ENCODE measurements around the gene ARHGAP20.

ARHGAP20 gene

GRCh38 chr11:110711776-110712658 is at the start of gene ARHGAP20:
TSS of gene ARHGAP20 (minus strand) at chr11:110712437. CDS start at chr11:110712231, 206 bp downstream.
- DNase-seq (ENCODE audit: low read depth in 4 of 4, low spot score in 1 of 4): peak in 2 of 4 experiments; percentile 14 to 47

DNA sequence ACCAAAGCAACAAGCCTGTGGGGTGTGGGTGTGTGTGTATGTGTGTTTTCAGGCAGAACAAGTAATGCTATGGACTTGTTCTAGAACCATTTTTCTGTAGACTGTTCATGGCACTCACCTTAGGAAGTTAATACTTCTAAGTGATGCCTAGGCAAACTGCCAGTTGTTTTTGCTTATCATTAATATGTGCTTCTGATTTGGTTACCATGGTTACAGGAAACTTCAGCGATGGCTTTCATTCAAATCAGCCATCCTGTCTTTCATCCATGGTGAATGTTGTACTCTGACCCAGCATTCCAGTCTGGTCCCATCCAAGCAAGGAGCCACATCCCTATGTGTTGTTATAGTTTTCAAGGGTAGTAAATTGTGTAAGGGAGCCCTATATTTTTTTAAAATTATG is 49.8 kb upstream of the ARHGAP20 start:
- DNase-seq (ENCODE audit: low read depth in 4 of 4, low spot score in 1 of 4): no peak

DNA sequence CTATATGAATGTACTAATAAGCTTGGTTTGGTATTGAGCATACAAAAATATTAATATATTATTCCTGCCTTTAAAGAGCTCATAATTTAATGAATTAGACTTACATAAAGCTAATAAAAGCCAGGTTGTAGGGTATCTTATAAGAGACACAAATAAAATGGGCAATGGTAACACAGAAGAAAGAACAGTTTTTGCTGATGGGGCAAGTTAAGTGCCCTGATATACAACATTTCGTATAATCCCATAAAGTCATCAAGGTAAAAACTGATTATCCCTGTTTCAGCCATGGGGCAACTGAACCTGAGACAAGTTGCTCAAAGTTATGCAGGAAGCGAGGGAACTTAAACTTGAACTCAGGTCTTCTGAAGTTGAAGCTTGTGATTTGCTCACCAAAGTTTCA is 48.9 kb upstream of the ARHGAP20 start:
- no peak for DNase-seq (ENCODE audit: low read depth in 4 of 4, low spot score in 1 of 4)

DNA sequence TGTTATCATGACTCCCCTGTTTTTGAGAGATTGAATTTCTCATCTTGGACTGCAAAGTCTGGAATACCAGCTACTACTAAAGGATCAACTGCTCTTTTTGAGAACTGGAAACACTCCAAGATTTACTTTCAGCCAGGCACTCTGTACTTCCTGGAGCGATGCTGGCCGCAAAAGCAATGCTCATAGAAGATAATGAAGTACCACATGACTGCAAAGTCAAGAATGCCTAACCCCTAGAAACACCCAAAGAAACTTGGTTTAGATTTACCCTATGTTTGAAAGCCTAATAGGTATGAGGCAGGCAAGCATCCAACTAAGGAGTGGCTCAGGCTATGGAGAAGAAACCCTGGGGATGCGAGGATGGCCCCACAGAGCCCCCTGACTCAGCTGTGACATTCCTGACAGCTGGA is 47.7 kb upstream of the ARHGAP20 start:
- no peak for DNase-seq (ENCODE audit: low read depth in 4 of 4, low spot score in 1 of 4)

- DNase-seq (ENCODE audit: low read depth in 4 of 4, low spot score in 1 of 4): no peak
Observed at GRCh38 chr11:110757962-110758755, 45.9 kb upstream of the ARHGAP20 start.

DNA sequence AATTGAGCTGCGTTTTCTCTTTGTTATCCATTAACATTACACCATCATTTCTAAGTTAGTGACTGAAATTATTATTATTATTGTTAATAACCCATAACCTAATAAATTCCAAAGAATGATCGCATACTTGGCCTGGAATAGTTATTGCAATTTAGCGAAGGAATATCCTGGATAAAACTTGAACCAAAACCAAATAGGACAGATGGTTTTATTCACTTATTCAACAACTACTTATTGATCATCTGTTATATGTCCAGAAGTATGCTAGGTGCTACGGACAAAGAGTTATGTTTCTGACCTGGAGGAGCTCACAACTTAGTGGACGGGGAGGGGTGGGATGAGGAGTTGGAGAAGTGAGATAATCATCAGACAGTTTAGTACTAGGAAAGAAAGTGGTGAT is 44.8 kb upstream of the ARHGAP20 start:
- DNase-seq (ENCODE audit: low read depth in 4 of 4, low spot score in 1 of 4): no peak

GRCh38 chr11:110755941-110756340 is 43.7 kb upstream of the ARHGAP20 start:
- DNase-seq (ENCODE audit: low read depth in 4 of 4, low spot score in 1 of 4): no peak

DNA sequence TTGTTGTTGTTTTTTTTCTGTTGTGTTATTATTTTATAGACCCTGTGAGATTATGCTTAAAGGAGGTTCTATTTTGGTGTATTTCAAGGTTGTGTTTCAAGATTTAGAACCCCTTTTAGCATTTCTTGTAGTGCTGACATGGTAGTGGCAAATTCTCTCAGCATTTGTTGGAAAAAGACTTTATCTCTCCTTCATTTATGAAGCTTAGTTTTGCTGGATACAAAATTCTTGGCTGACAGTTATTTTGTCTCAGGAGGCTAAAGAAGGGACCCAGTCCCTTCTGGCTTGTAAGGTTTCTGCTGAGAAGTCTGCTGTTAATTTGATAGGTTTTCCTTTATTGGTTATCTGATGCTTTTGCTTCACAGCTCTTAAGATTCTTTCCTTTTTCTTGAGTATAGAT is 40.7 kb upstream of the ARHGAP20 start:
- DNase-seq (ENCODE audit: low read depth in 4 of 4, low spot score in 1 of 4): no peak

GRCh38 chr11:110750100-110750499 is 37.9 kb upstream of the ARHGAP20 start:
- no peak for DNase-seq (ENCODE audit: low read depth in 4 of 4, low spot score in 1 of 4)

GRCh38 chr11:110747531-110747930 is 35.3 kb upstream of the ARHGAP20 start:
- DNase-seq (ENCODE audit: low read depth in 4 of 4, low spot score in 1 of 4): no peak

- no peak for DNase-seq (ENCODE audit: low read depth in 4 of 4, low spot score in 1 of 4)
Observed at GRCh38 chr11:110738641-110739040, 26.4 kb upstream of the ARHGAP20 start.

- no peak for DNase-seq (ENCODE audit: low read depth in 4 of 4, low spot score in 1 of 4)
Observed at GRCh38 chr11:110737593-110737992, 25.4 kb upstream of the ARHGAP20 start.

GRCh38 chr11:110736171-110736553 is 23.9 kb upstream of the ARHGAP20 start:
- no peak for DNase-seq (ENCODE audit: low read depth in 4 of 4, low spot score in 1 of 4)

DNA sequence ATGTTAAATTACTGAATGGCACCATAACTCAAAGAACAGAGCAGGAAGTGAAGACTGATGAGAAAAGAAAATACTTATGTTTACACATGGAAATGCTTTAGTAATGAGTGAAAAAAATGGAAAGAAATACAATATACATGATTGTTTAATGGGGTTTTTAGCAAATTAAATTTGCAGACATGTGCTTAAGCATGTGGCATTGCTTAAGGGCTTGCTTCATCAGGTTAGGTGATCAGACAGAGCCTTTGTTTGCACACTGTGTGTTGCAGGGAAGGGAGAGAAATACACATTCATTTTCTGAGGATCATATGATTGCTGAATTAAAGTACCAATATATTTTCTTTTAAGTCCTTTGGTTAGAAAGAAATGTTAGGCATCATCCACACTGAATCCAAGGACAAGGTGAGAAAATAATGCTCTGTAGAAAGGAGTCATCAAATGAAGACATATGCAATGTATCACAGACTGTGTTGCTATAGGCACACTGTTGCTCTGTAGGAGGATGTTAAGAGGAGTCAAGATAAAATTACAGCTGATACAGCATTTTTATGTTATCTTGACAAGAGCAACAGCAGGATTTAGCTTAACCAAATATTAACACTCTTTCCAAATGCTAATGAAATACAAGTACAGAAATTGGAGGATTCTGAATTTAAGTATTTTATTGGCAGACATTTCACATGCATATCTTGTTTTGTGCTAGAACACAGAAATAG is 23.4 kb upstream of the ARHGAP20 start:
- no peak for DNase-seq (ENCODE audit: low read depth in 4 of 4, low spot score in 1 of 4)

DNA sequence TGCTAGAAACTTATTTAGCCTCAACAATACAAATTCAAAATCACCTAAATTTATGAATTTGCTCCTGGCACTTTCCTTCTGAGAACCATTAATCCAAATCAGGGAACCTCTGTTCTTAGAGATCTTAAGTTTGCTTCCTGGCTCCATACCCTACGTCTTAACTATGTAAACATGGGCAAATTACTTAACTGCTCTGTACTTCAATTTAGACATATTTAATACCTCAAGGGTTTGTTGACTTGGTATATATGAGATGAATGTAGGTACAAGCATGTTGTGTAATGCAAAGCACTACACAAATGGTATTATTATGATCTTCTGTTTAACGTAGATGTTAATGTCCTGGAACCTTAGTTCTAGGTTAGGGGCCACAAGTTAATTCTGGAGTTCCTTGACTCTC is 22.6 kb upstream of the ARHGAP20 start:
- no peak for DNase-seq (ENCODE audit: low read depth in 4 of 4, low spot score in 1 of 4)

DNA sequence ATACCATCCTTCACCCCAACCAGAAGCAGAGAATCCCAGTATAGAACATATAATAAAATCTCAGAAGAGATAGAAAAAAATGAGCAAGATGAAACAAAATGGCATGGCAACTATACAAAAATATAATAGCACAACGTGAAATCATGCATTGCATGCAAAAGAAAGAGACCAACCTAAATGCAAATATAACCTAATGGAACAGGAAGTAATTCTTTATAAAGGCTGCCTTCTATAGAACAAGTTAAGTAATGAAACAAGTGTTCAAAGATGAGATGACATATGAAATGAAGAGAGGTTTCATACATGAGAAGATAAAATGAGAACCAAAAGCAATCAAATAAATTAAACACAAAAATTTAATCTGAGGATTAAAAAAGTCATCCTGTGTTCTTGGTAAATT is 18.5 kb upstream of the ARHGAP20 start:
- no peak for DNase-seq (ENCODE audit: low read depth in 4 of 4, low spot score in 1 of 4)

DNA sequence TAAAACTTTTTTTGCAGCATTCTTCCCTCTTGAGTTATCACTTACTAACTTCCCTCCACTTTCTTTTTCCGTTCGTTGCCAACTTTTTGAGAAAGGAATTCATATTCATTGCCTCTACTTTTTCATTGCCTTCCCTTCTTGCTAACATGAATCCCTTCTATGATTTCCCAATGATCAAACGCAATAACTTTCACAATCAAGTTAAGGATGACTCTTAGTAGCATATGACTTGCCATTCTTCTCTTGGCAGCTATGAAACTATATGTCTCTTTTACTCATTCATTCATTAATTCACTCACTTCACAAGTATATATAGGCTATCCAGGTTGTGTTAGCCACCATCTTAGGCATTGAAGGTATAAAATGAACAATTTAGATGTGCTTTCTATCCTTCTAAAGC is 16.6 kb upstream of the ARHGAP20 start:
- DNase-seq (ENCODE audit: low read depth in 4 of 4, low spot score in 1 of 4): no peak

GRCh38 chr11:110728476-110728875 is 16.2 kb upstream of the ARHGAP20 start:
- DNase-seq (ENCODE audit: low read depth in 4 of 4, low spot score in 1 of 4): no peak

DNA sequence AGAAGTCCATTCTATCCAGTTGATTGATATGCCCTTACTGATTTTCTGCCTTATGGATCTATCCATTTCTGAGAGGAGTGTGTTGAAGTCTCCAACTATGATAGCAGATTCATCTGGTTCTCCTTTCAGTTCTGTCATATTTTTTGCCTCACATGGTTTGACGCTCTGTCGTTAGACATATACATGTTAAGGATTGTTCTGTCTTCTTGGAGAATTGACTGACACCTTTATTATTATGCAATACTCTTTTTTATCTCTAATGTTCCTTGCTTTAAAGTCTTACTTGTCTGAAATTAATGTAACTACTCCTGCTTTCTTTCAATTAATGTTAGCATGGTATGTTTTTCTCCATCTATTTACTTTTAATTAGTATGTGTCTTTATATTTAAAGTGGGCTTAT is 12.1 kb upstream of the ARHGAP20 start:
- DNase-seq (ENCODE audit: low read depth in 4 of 4, low spot score in 1 of 4): no peak

- no peak for DNase-seq (ENCODE audit: low read depth in 4 of 4, low spot score in 1 of 4)
Observed at GRCh38 chr11:110720431-110721275, 8.4 kb upstream of the ARHGAP20 start.

- DNase-seq (ENCODE audit: low read depth in 4 of 4, low spot score in 1 of 4): no peak
Observed at GRCh38 chr11:110716361-110716760, 4.1 kb upstream of the ARHGAP20 start.

All from stimulated activated CD4-positive, alpha-beta T cell treated with anti-CD3 and anti-CD28 coated beads, Interleukin-1b, Interleukin-23, amount 100 ng/mL, for 24 hours (primary cell).